BLaER1 treated with 17β-estradiol and CSF1 and Interleukin-3, amounts not matched to agents 10 nM and 100 nM (cell line): ENCODE results near the gene LHFPL6.

Source experiments
- H3K27ac ChIP-seq, 11 experiments: shearing (Covaris generic); formaldehyde crosslinking; 2 replicates each; pipeline ENCODE4 v1.8.1; 2022
- H3K27me3 ChIP-seq, 11 experiments: shearing (Covaris generic); formaldehyde crosslinking; 2 replicates each; pipeline ENCODE4 v1.8.1; 2022
- H3K36me3 ChIP-seq, 11 experiments: shearing (Covaris generic); formaldehyde crosslinking; 2 replicates each; pipeline ENCODE4 v1.8.1; 2022
- H3K4me1 ChIP-seq, 10 experiments: shearing (Covaris generic); formaldehyde crosslinking; 2 replicates each; pipeline ENCODE4 v1.8.1; 2022
- H3K4me2 ChIP-seq, 11 experiments: shearing (Covaris generic); formaldehyde crosslinking; 2 replicates each; pipeline ENCODE4 v1.8.1; 2022
- H3K4me3 ChIP-seq, 10 experiments: shearing (Covaris generic); formaldehyde crosslinking; 2 replicates each; pipeline ENCODE4 v1.8.1; 2022
- H3K9ac ChIP-seq, 11 experiments: shearing (Covaris generic); formaldehyde crosslinking; 2 replicates each; pipeline ENCODE4 v1.8.1; 2022
- H3K9me3 ChIP-seq, 11 experiments: shearing (Covaris generic); formaldehyde crosslinking; replicated peaks in 1 of 11; 2 replicates each; pipeline ENCODE4 v1.8.1; 2022
- H4K20me1 ChIP-seq, 11 experiments: shearing (Covaris generic); formaldehyde crosslinking; 2 replicates each; pipeline ENCODE4 v1.8.1; 2022
- Cebpa-rat ChIP-seq, 11 experiments: shearing (Covaris generic); IDR thresholded peaks; 2 replicates each; pipeline ENCODE4 v1.8.1; 2022

The LHFPL6 gene

GRCh38 chr13:39330504-39330903 is 272.5 kb downstream of the LHFPL6 start:
- Histone ChIP-seq H3K27ac (no peak overlapping the region), H3K4me1 (no peaks in the 10 kb centered on the region), H3K4me3 (no peak overlapping the region), H4K20me1 (no peaks in the 10 kb centered on the region), H3K36me3 (no peaks in the 10 kb centered on the region), H3K27me3 (no peaks in the 10 kb centered on the region), H3K4me2 (no peak overlapping the region), H3K9me3 (peaks cover 0 to 13% (median 4%) of the 10 kb centered on the region in 11 experiments; a peak in 4 of 22 replicates), H3K9ac (no peak overlapping the region)
- no peak for TF ChIP-seq Cebpa-rat (IDR thresholded peaks at IDR 0.05)

GRCh38 chr13:39329182-39329639 is 273.8 kb downstream of the LHFPL6 start:
- Histone ChIP-seq H3K27ac (no peak overlapping the region), H3K9me3 (peaks cover 0 to 13% (median 4%) of the 10 kb centered on the region in 11 experiments; a peak in 4 of 22 replicates), H3K36me3 (no peaks in the 10 kb centered on the region), H4K20me1 (no peaks in the 10 kb centered on the region), H3K4me3 (no peak overlapping the region), H3K4me2 (no peak overlapping the region), H3K4me1 (no peaks in the 10 kb centered on the region), H3K27me3 (no peaks in the 10 kb centered on the region), H3K9ac (no peak overlapping the region)
- no peak for TF ChIP-seq Cebpa-rat (IDR thresholded peaks at IDR 0.05)

GRCh38 chr13:39327172-39327479 is 275.9 kb downstream of the LHFPL6 start:
- Histone ChIP-seq H3K27ac (no peak overlapping the region), H3K4me2 (no peak overlapping the region), H4K20me1 (no peaks in the 10 kb centered on the region), H3K27me3 (no peaks in the 10 kb centered on the region), H3K9me3 (0 out of 22 replicates have a peak, but pooled peaks cover 0 to 5% (median 0%) of the 10 kb centered on the region in 11 experiments), H3K4me1 (no peaks in the 10 kb centered on the region), H3K9ac (no peak overlapping the region), H3K4me3 (no peak overlapping the region), H3K36me3 (no peaks in the 10 kb centered on the region)
- no peak for TF ChIP-seq Cebpa-rat (IDR thresholded peaks at IDR 0.05)

- no peak for TF ChIP-seq Cebpa-rat (IDR thresholded peaks at IDR 0.05)
- H3K36me3 ChIP-seq: no peaks in the 10 kb centered on the region
- H3K4me1 ChIP-seq: no peaks in the 10 kb centered on the region
- H3K27me3 ChIP-seq: no peaks in the 10 kb centered on the region
- H3K27ac ChIP-seq: no peak overlapping the region
- no peak overlapping the region for H3K4me3 ChIP-seq
- no peak overlapping the region for H3K9ac ChIP-seq
- H4K20me1 ChIP-seq: no peaks in the 10 kb centered on the region
- no peak overlapping the region for H3K4me2 ChIP-seq
- H3K9me3 ChIP-seq: 0 out of 22 replicates have a peak, but pooled peaks cover 0 to 5% (median 0%) of the 10 kb centered on the region in 11 experiments
Measured at GRCh38 chr13:39326469-39327171, 276.4 kb downstream of the LHFPL6 start.

- Histone ChIP-seq H3K9me3 (no peaks in the 10 kb centered on the region), H3K4me3 (no peak overlapping the region), H3K9ac (no peak overlapping the region), H3K4me1 (no peaks in the 10 kb centered on the region), H4K20me1 (no peaks in the 10 kb centered on the region), H3K27ac (no peak overlapping the region), H3K4me2 (no peak overlapping the region), H3K27me3 (no peaks in the 10 kb centered on the region), H3K36me3 (no peaks in the 10 kb centered on the region)
- no peak for TF ChIP-seq Cebpa-rat (IDR thresholded peaks at IDR 0.05)
Measured at GRCh38 chr13:39324806-39325311, 278.1 kb downstream of the LHFPL6 start.

GRCh38 chr13:39322836-39323585 is 280.0 kb downstream of the LHFPL6 start:
- H3K36me3 ChIP-seq: no peaks in the 10 kb centered on the region
- no peaks in the 10 kb centered on the region for H4K20me1 ChIP-seq
- no peak for TF ChIP-seq Cebpa-rat (IDR thresholded peaks at IDR 0.05)
- H3K9ac ChIP-seq: no peak overlapping the region
- H3K4me2 ChIP-seq: no peak overlapping the region
- no peaks in the 10 kb centered on the region for H3K9me3 ChIP-seq
- H3K27me3 ChIP-seq: no peaks in the 10 kb centered on the region
- no peak overlapping the region for H3K27ac ChIP-seq
- no peaks in the 10 kb centered on the region for H3K4me1 ChIP-seq
- H3K4me3 ChIP-seq: no peak overlapping the region

GRCh38 chr13:39321574-39321973 is 281.4 kb downstream of the LHFPL6 start:
- H3K27ac ChIP-seq: no peak overlapping the region
- peaks cover 0 to 2% (median 0%) of the 10 kb centered on the region in 10 experiments; a peak in 2 of 20 replicates for H3K4me1 ChIP-seq
- no peaks in the 10 kb centered on the region for H3K36me3 ChIP-seq
- no peaks in the 10 kb centered on the region for H3K9me3 ChIP-seq
- H3K9ac ChIP-seq: no peak overlapping the region
- no peak for TF ChIP-seq Cebpa-rat (IDR thresholded peaks at IDR 0.05)
- H3K4me2 ChIP-seq: no peak overlapping the region
- H3K27me3 ChIP-seq: no peaks in the 10 kb centered on the region
- H3K4me3 ChIP-seq: no peak overlapping the region
- H4K20me1 ChIP-seq: no peaks in the 10 kb centered on the region

GRCh38 chr13:39318161-39318560 is 284.8 kb downstream of the LHFPL6 start:
- H3K27ac ChIP-seq: no peak overlapping the region
- H3K9ac ChIP-seq: no peak overlapping the region
- TF ChIP-seq Cebpa-rat (IDR thresholded peaks at IDR 0.05): no peak
- H3K9me3 ChIP-seq: no peaks in the 10 kb centered on the region
- H3K4me3 ChIP-seq: no peak overlapping the region
- H3K27me3 ChIP-seq: no peaks in the 10 kb centered on the region
- no peak overlapping the region for H3K4me2 ChIP-seq
- H3K36me3 ChIP-seq: no peaks in the 10 kb centered on the region
- H4K20me1 ChIP-seq: no peaks in the 10 kb centered on the region; a peak in 1 of 22 replicates
- H3K4me1 ChIP-seq: peaks cover 0 to 10% (median 0%) of the 10 kb centered on the region in 10 experiments; a peak in 6 of 20 replicates

GRCh38 chr13:39317291-39317690 is 285.7 kb downstream of the LHFPL6 start:
- TF ChIP-seq Cebpa-rat (IDR thresholded peaks at IDR 0.05): no peak
- no peaks in the 10 kb centered on the region for H3K27me3 ChIP-seq
- no peaks in the 10 kb centered on the region; a peak in 1 of 22 replicates for H4K20me1 ChIP-seq
- peaks cover 0 to 10% (median 0%) of the 10 kb centered on the region in 10 experiments; a peak in 6 of 20 replicates for H3K4me1 ChIP-seq
- no peak overlapping the region for H3K27ac ChIP-seq
- H3K4me3 ChIP-seq: no peak overlapping the region
- H3K4me2 ChIP-seq: no peak overlapping the region
- H3K9me3 ChIP-seq: no peaks in the 10 kb centered on the region
- no peak overlapping the region for H3K9ac ChIP-seq
- no peaks in the 10 kb centered on the region for H3K36me3 ChIP-seq
